Choroid plexus epithelial cell (primary cell): ENCODE results near the gene CDH11.

Experiments used
- DNase-seq: peaks from one replicate; pipeline ENCODE4 v3.0.0-alpha.2; 2010; ENCODE audit warnings: low read depth
- H3K4me3 ChIP-seq: 2 replicates; pipeline ENCODE4 v1.5.1; 2011; ENCODE audit warnings: low read depth, mild to moderate bottlenecking, control low read depth, low read length, moderate library complexity
- TF ChIP-seq, protein P1 (sequence below): conservative IDR thresholded peaks from 2 replicates; pipeline ENCODE4 v1.5.1; 2011; ENCODE audit warnings: low read depth, mild to moderate bottlenecking, control low read depth, inconsistent platforms, low read length, moderate library complexity

CDH11 gene

DNA sequence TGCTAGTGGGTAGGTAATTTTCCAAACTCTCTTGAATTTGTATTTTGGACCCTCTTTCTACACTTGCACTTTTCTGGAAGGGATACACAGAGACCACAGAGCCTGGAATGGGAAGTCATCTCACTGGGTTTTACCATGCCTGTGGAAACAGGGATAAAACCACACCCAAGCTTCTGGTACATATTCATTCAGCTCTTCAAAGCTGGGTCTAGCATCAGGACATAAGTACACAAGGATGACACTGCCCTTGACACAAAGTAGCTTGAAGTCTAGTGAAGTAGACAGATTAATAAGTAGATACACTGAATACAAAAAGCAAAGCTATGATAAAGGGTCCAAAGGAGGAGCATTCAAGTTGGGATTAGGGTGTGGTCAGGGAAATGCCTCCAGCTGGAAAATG lies 118.2 kb downstream of the CDH11 start:
- H3K4me3 ChIP-seq = no peak overlapping the region
- no peak for DNase-seq
- TF ChIP-seq, protein P1, sequence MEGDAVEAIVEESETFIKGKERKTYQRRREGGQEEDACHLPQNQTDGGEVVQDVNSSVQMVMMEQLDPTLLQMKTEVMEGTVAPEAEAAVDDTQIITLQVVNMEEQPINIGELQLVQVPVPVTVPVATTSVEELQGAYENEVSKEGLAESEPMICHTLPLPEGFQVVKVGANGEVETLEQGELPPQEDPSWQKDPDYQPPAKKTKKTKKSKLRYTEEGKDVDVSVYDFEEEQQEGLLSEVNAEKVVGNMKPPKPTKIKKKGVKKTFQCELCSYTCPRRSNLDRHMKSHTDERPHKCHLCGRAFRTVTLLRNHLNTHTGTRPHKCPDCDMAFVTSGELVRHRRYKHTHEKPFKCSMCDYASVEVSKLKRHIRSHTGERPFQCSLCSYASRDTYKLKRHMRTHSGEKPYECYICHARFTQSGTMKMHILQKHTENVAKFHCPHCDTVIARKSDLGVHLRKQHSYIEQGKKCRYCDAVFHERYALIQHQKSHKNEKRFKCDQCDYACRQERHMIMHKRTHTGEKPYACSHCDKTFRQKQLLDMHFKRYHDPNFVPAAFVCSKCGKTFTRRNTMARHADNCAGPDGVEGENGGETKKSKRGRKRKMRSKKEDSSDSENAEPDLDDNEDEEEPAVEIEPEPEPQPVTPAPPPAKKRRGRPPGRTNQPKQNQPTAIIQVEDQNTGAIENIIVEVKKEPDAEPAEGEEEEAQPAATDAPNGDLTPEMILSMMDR = no peak

DNA sequence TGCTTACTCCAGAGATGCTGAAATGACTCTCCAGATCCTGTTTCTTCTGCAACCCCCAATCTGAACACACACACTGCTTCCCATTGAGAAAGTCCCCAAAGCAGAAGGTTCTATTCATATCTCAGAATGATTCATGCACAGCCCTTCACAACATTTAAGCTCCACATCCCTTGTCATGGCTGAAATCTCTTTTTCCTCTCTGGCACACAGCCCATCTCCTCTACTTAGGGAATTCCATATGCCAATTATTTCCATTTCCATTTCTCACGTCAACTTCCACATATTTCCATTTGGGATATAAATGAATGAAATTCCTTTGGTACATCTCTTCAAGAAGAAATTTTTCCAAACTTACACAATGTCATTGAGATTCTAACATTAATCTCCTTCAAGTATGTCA lies 119.6 kb downstream of the CDH11 start:
- TF ChIP-seq, protein P1 = no peak
- peak; percentile 78 for DNase-seq
- no peak overlapping the region for H3K4me3 ChIP-seq

- TF ChIP-seq, protein P1 = no peak
- DNase-seq = no peak
- H3K4me3 ChIP-seq = no peak overlapping the region
These were observed 121.2 kb downstream of the CDH11 start for GRCh38 chr16:65000654-65001053.

- TF ChIP-seq, protein P1 = no peak
These were observed 124.1 kb downstream of the CDH11 start for GRCh38 chr16:64997751-64998150.

DNA sequence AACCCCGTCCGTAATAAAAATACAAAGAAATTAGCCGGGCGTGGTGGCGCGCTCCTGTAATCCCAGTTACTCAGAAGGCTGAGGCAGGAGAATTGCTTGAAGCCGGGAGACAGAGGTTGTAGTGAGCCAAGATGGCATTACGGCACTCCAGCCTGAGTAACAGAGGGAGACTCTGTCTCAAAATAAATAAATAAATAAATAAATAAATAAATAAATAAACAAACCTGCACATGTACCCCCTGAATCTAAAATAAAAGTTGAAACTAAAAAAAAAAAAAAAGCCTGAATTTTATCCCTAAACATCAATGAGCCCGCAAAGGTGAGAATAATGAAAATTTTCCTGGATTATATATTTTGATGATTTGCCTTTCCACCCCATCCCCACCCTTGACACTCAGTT lies 124.7 kb downstream of the CDH11 start:
- no peak overlapping the region for H3K4me3 ChIP-seq
- TF ChIP-seq, protein P1 = no peak
- no peak for DNase-seq

More at GRCh38 chr16:64997751-64998150, 124.1 kb downstream of the CDH11 start:
- no peak for DNase-seq
- H3K4me3 ChIP-seq = no peak overlapping the region

DNA sequence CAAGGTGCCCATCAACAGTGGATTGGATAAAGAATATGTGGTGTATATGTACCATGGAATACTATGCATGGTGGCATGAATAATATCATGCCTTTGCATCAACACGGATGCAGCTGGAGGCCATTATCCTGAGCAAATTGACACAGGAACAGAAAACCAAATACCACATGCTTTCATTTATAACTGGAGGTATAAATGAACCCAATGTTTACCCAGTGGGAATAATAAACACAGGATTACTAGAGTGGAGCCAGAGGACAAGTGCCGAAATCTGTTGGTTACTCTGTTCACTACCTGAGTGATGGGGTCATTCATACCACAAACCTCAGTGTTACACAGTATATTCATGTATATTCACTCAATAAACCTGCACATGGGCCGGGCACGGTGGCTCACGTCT lies 125.2 kb downstream of the CDH11 start:
- H3K4me3 ChIP-seq = no peak overlapping the region
- TF ChIP-seq, protein P1 = no peak
- DNase-seq = no peak

- H3K4me3 ChIP-seq = no peak overlapping the region
- no peak for DNase-seq
- TF ChIP-seq, protein P1 = no peak
These were observed 128.4 kb downstream of the CDH11 start for GRCh38 chr16:64993464-64993863.
